ENCODE measurements around the gene AFF1. TPM values are rescaled to one million over a fixed set of nuclear protein-coding genes. Genes with fewer than 3 reads are reported as not detected.
"Not testable (repeated sequence)": the region's sequence is repeated elsewhere in the genome, so short reads cannot be mapped to it uniquely, and the experiment has no call there.

Gene AFF1
- total RNA-seq, 4 donors from 2014 or later: 155 to 238 (median 192) TPM

- no peak for TF ChIP-seq CTCF (IDR thresholded peaks at IDR 0.05)
- TF ChIP-seq POLR2A (IDR thresholded peaks at IDR 0.05): peak in 1 of 2 donors; percentile 54
- WGBS, 2 donors: 36 to 48% methylated on average over 5 of the region's 5 CpGs
- peak overlapping the region; percentile 96 to 97 (median 97) for H3K27ac ChIP-seq
- H3K4me1 ChIP-seq: peaks cover 58 to 72% of the 10 kb centered on the region in 2 donors
- no peaks in the 10 kb centered on the region for H3K27me3 ChIP-seq
- DNase-seq: no peak
- intact Hi-C loops (cut with DNase I): no loop called here
- H3K9me3 ChIP-seq: no peaks in the 10 kb centered on the region
- no peak overlapping the region for H3K4me3 ChIP-seq (replicated peaks in 1 of 3)
- H3K36me3 ChIP-seq: no peaks in the 10 kb centered on the region
Measured at GRCh38 chr4:87011340-87012034, 76.7 kb downstream of the AFF1 start.

DNA sequence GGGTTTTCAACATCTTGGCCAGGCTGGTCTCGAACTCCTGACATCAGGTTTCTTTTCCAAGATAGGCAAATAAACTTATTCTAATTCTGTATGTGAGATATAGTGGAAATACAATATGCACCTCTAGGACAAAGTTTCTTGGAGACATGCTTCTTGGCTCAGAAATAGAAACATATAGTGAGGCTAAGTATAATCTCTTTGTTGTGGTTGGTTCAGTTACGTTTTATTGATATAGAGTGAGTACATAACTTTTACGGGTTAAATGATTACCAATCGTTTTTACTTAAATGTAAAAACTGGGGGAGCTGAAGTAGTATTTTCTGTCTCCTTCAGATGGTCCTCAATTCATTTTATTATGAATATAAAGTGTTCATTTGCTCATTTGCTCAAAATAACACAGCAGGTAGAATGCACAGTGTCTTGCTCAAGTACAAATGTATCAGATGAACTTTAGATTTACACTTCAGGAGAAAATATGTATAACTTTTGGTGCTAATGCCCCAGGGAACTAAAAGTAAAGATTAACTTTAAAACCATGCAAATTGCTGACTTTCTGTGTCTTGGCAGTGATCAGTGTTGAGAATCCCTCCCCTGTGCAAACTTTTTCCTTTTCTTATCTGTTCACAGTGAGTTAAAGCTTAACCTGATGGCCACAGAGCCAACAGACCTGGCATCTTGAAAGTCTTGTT lies 77.6 kb downstream of the AFF1 start:
- no peak for DNase-seq
- H3K4me1 ChIP-seq: peaks cover 63 to 81% of the 10 kb centered on the region in 2 donors
- H3K36me3 ChIP-seq: no peaks in the 10 kb centered on the region
- intact Hi-C loops (cut with DNase I): no loop called here
- peak overlapping the region; percentile 96 to 97 (median 97) for H3K27ac ChIP-seq
- no peaks in the 10 kb centered on the region for H3K9me3 ChIP-seq
- TF ChIP-seq CTCF (IDR thresholded peaks at IDR 0.05) (no peak), POLR2A (IDR thresholded peaks at IDR 0.05) (no peak)
- no peaks in the 10 kb centered on the region for H3K27me3 ChIP-seq
- H3K4me3 ChIP-seq (replicated peaks in 1 of 3): no peak overlapping the region
- 66 to 70% methylated on average over 4 of the region's 4 CpGs for WGBS, 2 donors

- H3K4me3 ChIP-seq (replicated peaks in 1 of 3); DNase-seq; H3K9me3 ChIP-seq; intact Hi-C loops (cut with DNase I); H3K36me3 ChIP-seq; H3K27me3 ChIP-seq: not testable (repeated sequence)
- 65 to 86% methylated on average over 9 of the region's 9 CpGs for WGBS, 2 donors
- Histone ChIP-seq H3K27ac (peak overlapping the region; percentile 96 to 97 (median 97)), H3K4me1 (peaks cover 68 to 86% of the 10 kb centered on the region in 2 donors)
Measured at GRCh38 chr4:87012954-87013308, 78.1 kb downstream of the AFF1 start.

- Histone ChIP-seq H3K4me1 (peaks cover 73 to 100% of the 10 kb centered on the region in 2 donors), H3K36me3 (no peaks in the 10 kb centered on the region), H3K4me3 (replicated peaks in 1 of 3) (peak overlapping the region in 1 of 3 donors; percentile 0), H3K27ac (peak overlapping the region; percentile 96 to 97 (median 97)), H3K9me3 (no peaks in the 10 kb centered on the region), H3K27me3 (no peaks in the 10 kb centered on the region)
- intact Hi-C loops (cut with DNase I): no loop called here
- no peak for TF ChIP-seq POLR2A (IDR thresholded peaks at IDR 0.05)
- no peak for TF ChIP-seq CTCF (IDR thresholded peaks at IDR 0.05)
- DNase-seq: no peak
- 28 to 43% methylated on average over 2 of the region's 2 CpGs for WGBS, 2 donors
Measured at GRCh38 chr4:87014284-87014782, 79.5 kb downstream of the AFF1 start.

DNA sequence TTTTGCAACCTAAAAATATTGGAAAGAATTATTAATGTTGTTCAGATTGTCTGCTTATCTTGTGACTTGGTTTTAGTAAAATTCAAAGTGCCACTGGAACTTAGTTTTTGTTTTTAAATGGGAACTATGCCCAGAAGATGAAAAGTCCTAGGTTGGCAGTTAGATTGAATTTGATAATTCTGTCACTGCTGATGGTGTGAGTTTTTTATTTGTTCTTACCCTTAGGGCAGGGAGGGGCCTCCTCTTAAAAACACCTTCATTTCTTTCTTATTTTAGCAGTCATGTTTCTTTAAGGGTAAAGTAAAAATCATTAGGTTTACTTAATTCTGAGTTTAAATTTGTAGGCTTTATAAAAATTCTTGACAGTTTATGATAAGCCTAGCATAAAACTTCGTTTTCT lies 80.6 kb downstream of the AFF1 start:
- no peak for DNase-seq
- peak overlapping the region; percentile 96 to 97 (median 97) for H3K27ac ChIP-seq
- no peaks in the 10 kb centered on the region for H3K36me3 ChIP-seq
- peaks cover 66 to 96% of the 10 kb centered on the region in 2 donors for H3K4me1 ChIP-seq
- H3K27me3 ChIP-seq: no peaks in the 10 kb centered on the region
- H3K4me3 ChIP-seq (replicated peaks in 1 of 3): no peak overlapping the region
- 42 to 45% methylated on average over 1 of the region's 1 CpG for WGBS, 2 donors
- TF ChIP-seq CTCF (IDR thresholded peaks at IDR 0.05) (no peak), POLR2A (IDR thresholded peaks at IDR 0.05) (no peak)
- intact Hi-C loops (cut with DNase I): no loop called here
- no peaks in the 10 kb centered on the region for H3K9me3 ChIP-seq

Measured in thyroid gland (tissue), 4 donors.